ENCODE results near the gene NUP160. TPM values are rescaled to one million over a fixed set of nuclear protein-coding genes. Genes with fewer than 3 reads are reported as not detected.

NUP160 gene
- total RNA-seq, 4 donors from 2014 or later = 8.1 to 11.4 (median 9.9) TPM

DNA sequence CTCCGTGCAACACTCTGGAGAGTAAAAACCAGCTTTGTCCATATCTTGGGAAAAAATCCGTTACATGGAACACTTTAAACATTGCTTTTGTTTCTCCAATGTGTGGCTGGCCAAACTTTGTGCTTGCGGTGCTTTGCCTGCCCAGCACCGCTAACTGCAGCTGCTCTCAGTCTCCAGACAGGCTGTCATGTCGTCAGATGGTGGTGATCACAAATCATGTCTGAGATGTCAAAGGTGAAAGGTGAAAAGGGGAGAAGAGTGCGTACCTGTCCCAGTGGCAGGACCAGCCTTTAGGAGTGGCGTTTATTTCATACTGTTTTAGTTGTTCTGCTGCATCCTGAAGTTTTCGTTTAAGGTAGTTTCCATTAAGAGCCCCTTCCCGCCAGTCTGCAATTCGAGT is 115.9 kb downstream of the NUP160 start:
- no peak for ATAC-seq
- no peak overlapping the region for H3K27ac ChIP-seq
- H3K36me3 ChIP-seq = peaks cover 20 to 100% of the 10 kb centered on the region in 2 donors
- no peak for DNase-seq
- in situ Hi-C loops (cut with MboI; ENCODE audit: low sequenced_read_pairs in 4 of 4) = no loop called here
- H3K27me3 ChIP-seq = no peaks in the 10 kb centered on the region
- no peaks in the 10 kb centered on the region for H3K9me3 ChIP-seq
- H3K4me3 ChIP-seq = no peak overlapping the region
- no peaks in the 10 kb centered on the region for H3K4me1 ChIP-seq
- intact Hi-C loops (cut with DNase I; ENCODE audit: low total_unique reads) = no loop called here
- TF ChIP-seq, protein P1, sequence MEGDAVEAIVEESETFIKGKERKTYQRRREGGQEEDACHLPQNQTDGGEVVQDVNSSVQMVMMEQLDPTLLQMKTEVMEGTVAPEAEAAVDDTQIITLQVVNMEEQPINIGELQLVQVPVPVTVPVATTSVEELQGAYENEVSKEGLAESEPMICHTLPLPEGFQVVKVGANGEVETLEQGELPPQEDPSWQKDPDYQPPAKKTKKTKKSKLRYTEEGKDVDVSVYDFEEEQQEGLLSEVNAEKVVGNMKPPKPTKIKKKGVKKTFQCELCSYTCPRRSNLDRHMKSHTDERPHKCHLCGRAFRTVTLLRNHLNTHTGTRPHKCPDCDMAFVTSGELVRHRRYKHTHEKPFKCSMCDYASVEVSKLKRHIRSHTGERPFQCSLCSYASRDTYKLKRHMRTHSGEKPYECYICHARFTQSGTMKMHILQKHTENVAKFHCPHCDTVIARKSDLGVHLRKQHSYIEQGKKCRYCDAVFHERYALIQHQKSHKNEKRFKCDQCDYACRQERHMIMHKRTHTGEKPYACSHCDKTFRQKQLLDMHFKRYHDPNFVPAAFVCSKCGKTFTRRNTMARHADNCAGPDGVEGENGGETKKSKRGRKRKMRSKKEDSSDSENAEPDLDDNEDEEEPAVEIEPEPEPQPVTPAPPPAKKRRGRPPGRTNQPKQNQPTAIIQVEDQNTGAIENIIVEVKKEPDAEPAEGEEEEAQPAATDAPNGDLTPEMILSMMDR (IDR thresholded peaks at IDR 0.05 in 4 of 5, conservative IDR thresholded peaks at IDR 0.05 in 1 of 5) = no peak
- TF ChIP-seq POLR2A (IDR thresholded peaks at IDR 0.05) = no peak

DNA sequence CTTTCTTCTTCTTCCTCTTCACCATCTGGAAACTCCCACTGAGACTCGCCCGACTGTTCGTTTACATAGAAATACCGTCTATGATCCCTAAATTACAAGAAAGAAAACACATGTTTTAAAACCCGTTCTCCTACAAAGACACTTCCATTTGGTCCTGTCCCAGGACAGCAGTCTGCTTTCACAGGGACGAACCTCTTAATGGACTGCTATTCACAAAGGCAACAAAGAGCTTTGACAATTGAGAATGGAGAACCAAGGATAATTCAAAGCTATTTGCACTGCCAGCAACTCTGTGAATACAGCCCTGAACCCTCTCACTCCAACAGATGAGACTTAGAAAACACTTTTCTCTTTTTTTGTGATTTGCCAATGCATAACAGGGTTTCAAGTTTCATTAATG is 116.7 kb downstream of the NUP160 start:
- ATAC-seq (no peak), DNase-seq (no peak)
- no peaks in the 10 kb centered on the region for H3K4me1 ChIP-seq
- no peaks in the 10 kb centered on the region for H3K27me3 ChIP-seq
- H3K27ac ChIP-seq = no peak overlapping the region
- intact Hi-C loops (cut with DNase I; ENCODE audit: low total_unique reads) = no loop called here
- H3K9me3 ChIP-seq = no peaks in the 10 kb centered on the region
- TF ChIP-seq, protein P1 (IDR thresholded peaks at IDR 0.05 in 4 of 5, conservative IDR thresholded peaks at IDR 0.05 in 1 of 5) = no peak
- TF ChIP-seq POLR2A (IDR thresholded peaks at IDR 0.05) = no peak
- H3K36me3 ChIP-seq = peaks cover 21 to 100% of the 10 kb centered on the region in 2 donors
- no peak overlapping the region for H3K4me3 ChIP-seq
- in situ Hi-C loops (cut with MboI; ENCODE audit: low sequenced_read_pairs in 4 of 4) = no loop called here

Other genes starting within 250 kb of the NUP160 start
- gene MTCH2, start 205.8 kb downstream of the NUP160 start, total RNA-seq = 100 to 1,000 TPM in 1 of 4 donors, 10 to 100 TPM in 3; 70.3 to 139 (median 85.6) TPM
- gene AGBL2, start 133.0 kb downstream of the NUP160 start, total RNA-seq = not detected
- 100 to 1,000 TPM in 1 of 4 donors, 10 to 100 TPM in 3; 24.7 to 108 (median 35.2) TPM for gene FNBP4, start 81.0 kb downstream of the NUP160 start, total RNA-seq
- 1 to 10 TPM; 5.4 to 9.0 (median 5.6) TPM for gene PTPRJ, start 132.2 kb upstream of the NUP160 start, total RNA-seq